ENCODE results near the gene CHST13. TPM values are rescaled to one million over a fixed set of nuclear protein-coding genes. Genes with fewer than 3 reads are reported as not detected.

CHST13 gene
- total and polyA plus RNA-seq, 2 donors (not counting 3 experiments of a cell fraction or from before 2014, with no cell fraction given), result 0.04 TPM; not detected in 1

DNA sequence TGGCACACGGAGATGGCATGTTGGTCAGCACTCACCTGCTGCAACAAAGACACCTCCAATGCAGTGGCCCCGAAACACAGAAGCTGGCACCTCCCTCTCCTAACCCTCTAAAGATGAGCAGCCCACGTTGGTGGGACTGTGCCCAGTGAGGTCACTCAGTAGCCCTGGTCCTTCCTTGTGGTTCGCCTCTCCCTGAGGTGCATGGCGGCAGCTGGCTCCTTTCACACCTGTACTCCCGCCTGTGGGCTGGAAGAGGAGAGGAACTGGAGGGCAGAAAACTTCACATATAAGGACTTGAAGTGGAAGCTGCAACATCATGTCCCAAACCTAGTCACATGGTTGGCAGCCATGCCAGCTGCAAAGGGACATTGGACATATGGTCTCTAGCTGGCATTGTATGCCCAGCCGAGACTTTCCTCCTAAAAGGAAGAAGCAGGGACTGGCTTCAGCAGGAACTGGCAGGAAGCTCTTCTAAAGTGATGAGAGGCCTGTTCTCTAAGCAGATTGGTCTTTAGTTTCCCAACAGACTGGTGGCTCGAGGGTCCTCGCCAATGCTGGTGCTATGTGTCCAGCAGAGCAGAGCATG, 45.5 kb downstream of the CHST13 start:
- dilution Hi-C loops (cut with MboI; ENCODE audit: extremely low pct_ligation_motif_present, low sequenced_read_pairs), result no loop called here
- H3K9me1 ChIP-seq (replicated peaks; ENCODE audit: control insufficient read depth, extremely low read depth, insufficient read depth, low read length), result no peaks in the 10 kb centered on the region
- H3K36me3 ChIP-seq (ENCODE audit: control insufficient read depth in 2 of 2, extremely low read depth in 1 of 2, insufficient read depth in 2 of 2, low read length in 2 of 2), result no peaks in the 10 kb centered on the region
- H3K27me3 ChIP-seq (ENCODE audit: control insufficient read depth in 2 of 2, insufficient read depth in 2 of 2, low read length in 2 of 2), result peaks cover 6 to 18% of the 10 kb centered on the region in 2 experiments
- no peaks in the 10 kb centered on the region for H4K20me1 ChIP-seq (replicated peaks; ENCODE audit: control insufficient read depth, extremely low read depth, insufficient read depth, low read length)
- no peaks in the 10 kb centered on the region for H3K9me3 ChIP-seq (replicated peaks; ENCODE audit: control insufficient read depth, insufficient read depth, low read length)
- H2AFZ ChIP-seq (ENCODE audit: low read depth, low read length), result no peak overlapping the region
- H3K4me2 ChIP-seq (ENCODE audit: insufficient read depth, low read length), result no peak overlapping the region
- intact Hi-C loops (cut with micrococcal nuclease), result no loop called here
- H3K4me3 ChIP-seq (replicated peaks in 1 of 3; ENCODE audit: insufficient read depth in 1 of 3, low read depth in 1 of 3, low read length in 3 of 3), result no peak overlapping the region
- no peak overlapping the region for H3K27ac ChIP-seq (ENCODE audit: insufficient read depth, low read depth, low read length)
- TF ChIP-seq POLR2AphosphoS5 (IDR thresholded peaks at IDR 0.05; ENCODE audit: insufficient read depth, low read depth, low read length), result no peak
- no peak for TF ChIP-seq FOS (IDR thresholded peaks at IDR 0.05; ENCODE audit: borderline replicate concordance, insufficient read depth, low read length)
- no peak for TF ChIP-seq GATA2 (IDR thresholded peaks at IDR 0.05; ENCODE audit: insufficient read depth, insufficient read length, low read depth, low read length)
- TF ChIP-seq EZH2 (IDR thresholded peaks at IDR 0.05; ENCODE audit: borderline replicate concordance, low read depth, low read length, severe bottlenecking), result no peak
- TF ChIP-seq POLR2A (IDR thresholded peaks at IDR 0.05; ENCODE audit: low read depth, low read length), result no peak
- TF ChIP-seq, protein P1, sequence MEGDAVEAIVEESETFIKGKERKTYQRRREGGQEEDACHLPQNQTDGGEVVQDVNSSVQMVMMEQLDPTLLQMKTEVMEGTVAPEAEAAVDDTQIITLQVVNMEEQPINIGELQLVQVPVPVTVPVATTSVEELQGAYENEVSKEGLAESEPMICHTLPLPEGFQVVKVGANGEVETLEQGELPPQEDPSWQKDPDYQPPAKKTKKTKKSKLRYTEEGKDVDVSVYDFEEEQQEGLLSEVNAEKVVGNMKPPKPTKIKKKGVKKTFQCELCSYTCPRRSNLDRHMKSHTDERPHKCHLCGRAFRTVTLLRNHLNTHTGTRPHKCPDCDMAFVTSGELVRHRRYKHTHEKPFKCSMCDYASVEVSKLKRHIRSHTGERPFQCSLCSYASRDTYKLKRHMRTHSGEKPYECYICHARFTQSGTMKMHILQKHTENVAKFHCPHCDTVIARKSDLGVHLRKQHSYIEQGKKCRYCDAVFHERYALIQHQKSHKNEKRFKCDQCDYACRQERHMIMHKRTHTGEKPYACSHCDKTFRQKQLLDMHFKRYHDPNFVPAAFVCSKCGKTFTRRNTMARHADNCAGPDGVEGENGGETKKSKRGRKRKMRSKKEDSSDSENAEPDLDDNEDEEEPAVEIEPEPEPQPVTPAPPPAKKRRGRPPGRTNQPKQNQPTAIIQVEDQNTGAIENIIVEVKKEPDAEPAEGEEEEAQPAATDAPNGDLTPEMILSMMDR (IDR thresholded peaks at IDR 0.05; ENCODE audit: extremely low read depth in 1 of 2, insufficient read depth in 1 of 2, low read depth in 1 of 2, low read length in 2 of 2), result no peak
- TF ChIP-seq JUN (IDR thresholded peaks at IDR 0.05; ENCODE audit: borderline replicate concordance, insufficient read depth, insufficient read length, low read depth), result no peak
- no peak for TF ChIP-seq MYC (IDR thresholded peaks at IDR 0.05; ENCODE audit: low read depth, low read length)
- TF ChIP-seq, protein P2, sequence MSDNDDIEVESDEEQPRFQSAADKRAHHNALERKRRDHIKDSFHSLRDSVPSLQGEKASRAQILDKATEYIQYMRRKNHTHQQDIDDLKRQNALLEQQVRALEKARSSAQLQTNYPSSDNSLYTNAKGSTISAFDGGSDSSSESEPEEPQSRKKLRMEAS (IDR thresholded peaks at IDR 0.05; ENCODE audit: insufficient read depth, insufficient read length), result no peak
- DNase-seq (ENCODE audit: low read depth, low spot score) (no peak), FAIRE-seq (no peak)
- no TSS peak for BruUV-seq (replicated peaks)
- H3K4me1 ChIP-seq (ENCODE audit: control insufficient read depth, extremely low read depth, insufficient read depth, low read length), result no peaks in the 10 kb centered on the region
- no peaks in the 10 kb centered on the region for H3K79me2 ChIP-seq (ENCODE audit: control insufficient read depth, insufficient read depth, low read length)
- CTCF ChIA-PET, result interaction anchor here (0.8 kb wide), 2 partner anchors 13 to 14 kb away, joined by 4 read pairs; no protein-coding TSS in a partner anchor
- no peak overlapping the region for H3K9ac ChIP-seq (replicated peaks; ENCODE audit: extremely low read depth, insufficient read depth, low read length)
- POLR2A ChIA-PET, result no interaction called here

All from endothelial cell of umbilical vein (primary cell).